ENCODE data around the gene MST1R. TPM values are rescaled to one million over a fixed set of nuclear protein-coding genes. Genes with fewer than 3 reads are reported as not detected.

Gene MST1R
- polyA plus RNA-seq, 2 of the 4 experiments (the other 2 are of a cell fraction): 5.9 to 7.5 TPM

- peak overlapping the region; percentile 68 to 84; a peak in 4 of 6 replicates for H3K27ac ChIP-seq
- DNase-seq (ENCODE audit: low read depth in 1 of 2, low spot score in 1 of 2) (no peak), FAIRE-seq (no peak), ATAC-seq (no peak)
- ChIA-PET POLR2A (no interaction called here), CTCF (interaction anchor here (1.0 to 10.4 kb wide), 2 partner anchors 15 to 51 kb away, joined by 5 to 70 read pairs; no protein-coding TSS in a partner anchor)
- H3K9me3 ChIP-seq: no peaks in the 10 kb centered on the region
- peak overlapping the region; percentile 73 for H3K4me3 ChIP-seq
- H3K4me2 ChIP-seq: peak overlapping the region; percentile 94
- WGBS (ENCODE audit: missing lambda C conversion rate): 31% methylated on average over 4 of the region's 5 CpGs
- no peak for TF ChIP-seq RNF2 (IDR thresholded peaks at IDR 0.05; ENCODE audit: borderline replicate concordance, low read depth)
- peak; percentile 65 for TF ChIP-seq MAFK (IDR thresholded peaks at IDR 0.05; ENCODE audit: partially characterized antibody)
- peaks cover 7% of the 10 kb centered on the region; the same call in 2 of the 3 replicates for H3K4me1 ChIP-seq
Observed at GRCh38 chr3:49855662-49856061, 48.0 kb downstream of the MST1R start.

DNA sequence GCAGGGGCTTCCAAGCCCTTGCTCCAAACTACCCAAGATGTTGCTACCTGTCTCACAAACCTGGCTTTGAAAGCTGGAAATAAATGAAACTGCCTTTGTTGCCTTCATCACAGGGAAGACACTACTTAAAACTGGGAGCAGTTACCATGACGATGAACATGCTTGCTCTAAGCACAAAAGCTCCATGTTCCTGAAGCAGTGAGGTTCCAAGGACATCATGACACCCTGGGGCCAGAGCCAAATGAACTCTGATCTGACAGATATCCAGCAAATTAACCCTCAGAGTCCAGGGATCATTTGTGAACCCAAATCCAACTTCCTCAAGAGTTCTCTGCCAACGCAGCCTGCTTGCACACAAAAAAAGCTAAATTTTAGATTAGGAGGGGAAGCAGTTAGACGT, 58.0 kb downstream of the MST1R start:
- no peaks in the 10 kb centered on the region for H3K9me3 ChIP-seq
- H3K4me3 ChIP-seq: no peak overlapping the region
- ChIA-PET POLR2A (interaction anchor here (0.5 kb wide), 1 partner anchor 95 kb away, joined by 3 read pairs; no protein-coding TSS in a partner anchor), CTCF (interaction anchor here (0.7 to 2.8 kb wide), 7 partner anchors 17 to 306 kb away, joined by 3 to 11 read pairs (median 4); partner anchors contain the start of gene INKA1)
- DNase-seq (ENCODE audit: low read depth in 1 of 2, low spot score in 1 of 2) (no peak), FAIRE-seq (no peak), ATAC-seq (no peak)
- no peaks in the 10 kb centered on the region for H3K4me1 ChIP-seq
- H3K27ac ChIP-seq: no peak overlapping the region
- WGBS (ENCODE audit: missing lambda C conversion rate): 92% methylated on average over 3 of the region's 3 CpGs
- no peak overlapping the region for H3K4me2 ChIP-seq
- TF ChIP-seq BHLHE40 (IDR thresholded peaks at IDR 0.05; ENCODE audit: low read depth, low read length): no peak
- TF ChIP-seq, protein P1, sequence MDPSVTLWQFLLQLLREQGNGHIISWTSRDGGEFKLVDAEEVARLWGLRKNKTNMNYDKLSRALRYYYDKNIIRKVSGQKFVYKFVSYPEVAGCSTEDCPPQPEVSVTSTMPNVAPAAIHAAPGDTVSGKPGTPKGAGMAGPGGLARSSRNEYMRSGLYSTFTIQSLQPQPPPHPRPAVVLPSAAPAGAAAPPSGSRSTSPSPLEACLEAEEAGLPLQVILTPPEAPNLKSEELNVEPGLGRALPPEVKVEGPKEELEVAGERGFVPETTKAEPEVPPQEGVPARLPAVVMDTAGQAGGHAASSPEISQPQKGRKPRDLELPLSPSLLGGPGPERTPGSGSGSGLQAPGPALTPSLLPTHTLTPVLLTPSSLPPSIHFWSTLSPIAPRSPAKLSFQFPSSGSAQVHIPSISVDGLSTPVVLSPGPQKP (IDR thresholded peaks at IDR 0.05; ENCODE audit: low read depth, low read length): no peak
- no peak for TF ChIP-seq SREBF2 (IDR thresholded peaks at IDR 0.05)
- TF ChIP-seq NFE2L2 (conservative IDR thresholded peaks at IDR 0.05; ENCODE audit: low read length): no peak
- TF ChIP-seq HOXA7 (CRISPR knock-in tag; IDR thresholded peaks at IDR 0.05): no peak
- TF ChIP-seq HOXB5 (CRISPR knock-in tag; IDR thresholded peaks at IDR 0.05): no peak
- TF ChIP-seq, protein P2, sequence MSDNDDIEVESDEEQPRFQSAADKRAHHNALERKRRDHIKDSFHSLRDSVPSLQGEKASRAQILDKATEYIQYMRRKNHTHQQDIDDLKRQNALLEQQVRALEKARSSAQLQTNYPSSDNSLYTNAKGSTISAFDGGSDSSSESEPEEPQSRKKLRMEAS (IDR thresholded peaks at IDR 0.05): no peak
- TF ChIP-seq, protein P3, sequence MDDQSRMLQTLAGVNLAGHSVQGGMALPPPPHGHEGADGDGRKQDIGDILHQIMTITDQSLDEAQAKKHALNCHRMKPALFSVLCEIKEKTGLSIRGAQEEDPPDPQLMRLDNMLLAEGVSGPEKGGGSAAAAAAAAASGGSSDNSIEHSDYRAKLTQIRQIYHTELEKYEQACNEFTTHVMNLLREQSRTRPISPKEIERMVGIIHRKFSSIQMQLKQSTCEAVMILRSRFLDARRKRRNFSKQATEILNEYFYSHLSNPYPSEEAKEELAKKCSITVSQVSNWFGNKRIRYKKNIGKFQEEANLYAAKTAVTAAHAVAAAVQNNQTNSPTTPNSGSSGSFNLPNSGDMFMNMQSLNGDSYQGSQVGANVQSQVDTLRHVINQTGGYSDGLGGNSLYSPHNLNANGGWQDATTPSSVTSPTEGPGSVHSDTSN (IDR thresholded peaks at IDR 0.05): no peak
- no peak for TF ChIP-seq ZNF302 (CRISPR knock-in tag; IDR thresholded peaks at IDR 0.05)
- TF ChIP-seq ESRRA (IDR thresholded peaks at IDR 0.05; ENCODE audit: borderline replicate concordance, low read length): no peak
- TF ChIP-seq MAZ (IDR thresholded peaks at IDR 0.05; ENCODE audit: borderline replicate concordance, low read depth, low read length): no peak
- no peak for TF ChIP-seq ATOH8 (CRISPR knock-in tag; IDR thresholded peaks at IDR 0.05; ENCODE audit: low read depth)
- no peak for TF ChIP-seq E2F6 (IDR thresholded peaks at IDR 0.05; ENCODE audit: borderline replicate concordance, low read depth)
- no peak for TF ChIP-seq RCOR1 (IDR thresholded peaks at IDR 0.05; ENCODE audit: low read depth, low read length)
- no peak for TF ChIP-seq GATA3 (IDR thresholded peaks at IDR 0.05; ENCODE audit: borderline replicate concordance)
- TF ChIP-seq NPAS2 (CRISPR knock-in tag; IDR thresholded peaks at IDR 0.05; ENCODE audit: borderline replicate concordance): no peak
- no peak for TF ChIP-seq POLR2AphosphoS2 (conservative IDR thresholded peaks at IDR 0.05; ENCODE audit: low read length)
- no peak for TF ChIP-seq ZSCAN20 (CRISPR knock-in tag; IDR thresholded peaks at IDR 0.05)
- no peak for TF ChIP-seq HOXB13 (CRISPR knock-in tag; IDR thresholded peaks at IDR 0.05; ENCODE audit: low read depth)
- TF ChIP-seq BCL3 (IDR thresholded peaks at IDR 0.05): no peak
